Measurements from ENCODE around the gene NR3C1. TPM values are rescaled to one million over a fixed set of nuclear protein-coding genes. Genes with fewer than 3 reads are reported as not detected.

Gene NR3C1
- total RNA-seq, 1 experiment from 2014 or later, result 16.0 TPM

DNA sequence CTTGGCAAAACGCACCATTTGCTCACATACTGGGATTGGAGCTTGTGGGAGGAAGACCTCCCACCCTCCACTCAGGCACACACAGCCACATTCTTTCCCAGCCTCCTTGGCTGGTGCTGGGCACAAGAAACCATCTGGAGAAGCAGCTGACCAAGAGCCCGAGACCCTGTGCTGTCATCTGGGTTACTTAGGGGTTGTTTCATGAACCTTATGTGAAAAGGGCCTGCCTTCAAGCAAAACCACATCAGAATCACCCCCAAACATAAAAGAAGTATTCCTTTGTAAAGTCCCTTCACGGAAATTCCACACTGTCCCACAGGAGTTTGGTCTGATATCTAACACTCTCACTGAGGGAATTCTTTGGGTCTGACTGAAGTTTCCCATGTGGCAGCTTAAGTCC, 172.1 kb downstream of the NR3C1 start (continued):
- no peak for TF ChIP-seq ZBTB33 (IDR thresholded peaks at IDR 0.05; ENCODE audit: extremely low read depth, insufficient replicate concordance, low read length)
- TF ChIP-seq SP1 (IDR thresholded peaks at IDR 0.05; ENCODE audit: low read depth), result no peak

GRCh38 chr5:143230676-143230996, 172.8 kb downstream of the NR3C1 start:
- CTCF ChIA-PET, result no interaction called here

More at GRCh38 chr5:143230676-143230996, 172.8 kb downstream of the NR3C1 start:
- H3K27me3 ChIP-seq (ENCODE audit: insufficient read depth, low read length), result no peaks in the 10 kb centered on the region
- H3K36me3 ChIP-seq (ENCODE audit: control insufficient read depth in 1 of 2, insufficient read depth in 2 of 2, low read length in 2 of 2), result no peaks in the 10 kb centered on the region
- intact Hi-C loops (cut with micrococcal nuclease), result no loop called here
- H4K20me1 ChIP-seq (ENCODE audit: insufficient read depth), result no peaks in the 10 kb centered on the region
- H3K4me3 ChIP-seq (replicated peaks in 1 of 2; ENCODE audit: low read depth in 1 of 2, low read length in 2 of 2), result no peak overlapping the region
- no peaks in the 10 kb centered on the region for H3K9me3 ChIP-seq (ENCODE audit: control insufficient read depth in 1 of 2, insufficient read depth in 1 of 2, low read depth in 1 of 2, low read length in 2 of 2)
- peaks cover 0 to 16% of the 10 kb centered on the region in 2 experiments; a peak in 1 of 4 replicates for H3K4me1 ChIP-seq (ENCODE audit: control insufficient read depth in 1 of 2, insufficient read depth in 2 of 2, low read length in 2 of 2)
- H3K79me2 ChIP-seq (ENCODE audit: insufficient read depth, low read length), result no peaks in the 10 kb centered on the region
- TF ChIP-seq REST (IDR thresholded peaks at IDR 0.05; ENCODE audit: low read depth) (no peak), EGR1 (IDR thresholded peaks at IDR 0.05; ENCODE audit: low read depth) (no peak), ATF3 (IDR thresholded peaks at IDR 0.05) (no peak), ZBTB33 (IDR thresholded peaks at IDR 0.05; ENCODE audit: extremely low read depth, insufficient replicate concordance, low read length) (no peak), CTCF (IDR thresholded peaks at IDR 0.05 in 2 of 3, conservative IDR thresholded peaks at IDR 0.05 in 1 of 3; ENCODE audit: borderline replicate concordance in 1 of 3, insufficient read depth in 1 of 3, low read depth in 2 of 3, low read length in 2 of 3) (no peak), POLR2A (IDR thresholded peaks at IDR 0.05; ENCODE audit: borderline replicate concordance, extremely low read depth, insufficient read depth, insufficient read length) (no peak), EZH2 (IDR thresholded peaks at IDR 0.05) (no peak), CBX3 (IDR thresholded peaks at IDR 0.05; ENCODE audit: low read depth) (no peak), POLR2AphosphoS5 (IDR thresholded peaks at IDR 0.05; ENCODE audit: low read depth, low read length) (no peak), ELF1 (IDR thresholded peaks at IDR 0.05; ENCODE audit: borderline replicate concordance, low read depth) (no peak), ZFX (IDR thresholded peaks at IDR 0.05) (no peak), CEBPB (IDR thresholded peaks at IDR 0.05; ENCODE audit: low read depth) (no peak)
- H3K27ac ChIP-seq (ENCODE audit: low read depth, low read length), result no peak overlapping the region
- no peak overlapping the region for H2AFZ ChIP-seq (ENCODE audit: low read depth, low read length, poor library complexity, severe bottlenecking)
- no peak for DNase-seq (ENCODE audit: low read depth, low spot score)
- H3K9ac ChIP-seq (ENCODE audit: low read length), result no peak overlapping the region
- no peaks in the 10 kb centered on the region for H3K9me2 ChIP-seq (ENCODE audit: insufficient read depth)
- ChIA-PET POLR2A (no interaction called here), RAD21 (ENCODE audit: low non-redundant PET in 1 of 2, low total read pairs in 2 of 2, uncharacterized antibody in 2 of 2, unreplicated experiment in 2 of 2) (no interaction called here)
- H3K4me2 ChIP-seq (ENCODE audit: low read length), result no peak overlapping the region
- no TSS peak for BruUV-seq (replicated peaks)
- ATAC-seq, result no peak

All from HCT116 (cell line).